ENCODE results near the gene WNT11.
A peak's percentile ranks its signal among the peaks of the same experiment; 100 is the strongest.

GRCh38 chr11:76207642-76208401 lies 1.5 kb upstream of the WNT11 start:
- TF ChIP-seq CTCF (IDR thresholded peaks at IDR 0.05): peak; percentile 92 to 98 (median 96)
- TF ChIP-seq POLR2A (IDR thresholded peaks at IDR 0.05): no peak
